ENCODE measurements around the gene MSI2.

Gene MSI2

DNA sequence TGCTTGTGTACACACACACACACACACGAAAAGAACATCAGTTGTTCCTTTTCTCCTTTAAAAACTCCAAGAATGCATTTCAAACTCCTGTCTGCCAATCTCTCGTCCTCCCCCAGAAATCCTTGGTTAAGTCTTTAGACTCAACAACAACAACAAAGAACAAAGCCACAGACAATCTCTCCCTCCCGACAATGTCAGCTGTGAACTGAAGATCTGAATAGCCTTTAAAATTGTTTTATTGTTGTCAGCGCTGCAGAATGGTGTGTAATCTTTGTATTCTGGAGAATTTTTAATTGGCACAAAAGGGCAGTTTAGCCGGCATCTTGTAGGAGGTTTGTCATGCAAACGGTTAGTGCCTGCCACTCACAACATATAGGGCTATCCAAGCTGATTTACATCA, 219.5 kb downstream of the MSI2 start:
- peaks cover 100% of the 10 kb centered on the region for H3K4me1 ChIP-seq (ENCODE audit: insufficient read depth, low read length, severe bottlenecking)
- H3K9me3 ChIP-seq (ENCODE audit: low read length), result no peaks in the 10 kb centered on the region
- no peaks in the 10 kb centered on the region for H3F3A ChIP-seq (ENCODE audit: insufficient read depth, low read length)
- peaks cover 21% of the 10 kb centered on the region for H3K79me2 ChIP-seq (ENCODE audit: insufficient read depth, low read length)
- H3K9ac ChIP-seq (ENCODE audit: low read length), result peak overlapping the region; percentile 28; the same call in 1 of the 2 replicates
- no peak overlapping the region for H2AFZ ChIP-seq (ENCODE audit: low read length)
- H3K27me3 ChIP-seq (ENCODE audit: insufficient read depth, low read length), result no peaks in the 10 kb centered on the region
- H3K9me2 ChIP-seq (ENCODE audit: low read depth, low read length), result no peaks in the 10 kb centered on the region
- H3K4me2 ChIP-seq (ENCODE audit: low read length), result no peak overlapping the region
- H4K20me1 ChIP-seq (ENCODE audit: insufficient read depth, low read length), result no peaks in the 10 kb centered on the region
- H3K27ac ChIP-seq (ENCODE audit: low read depth, low read length, poor library complexity, severe bottlenecking), result peak overlapping the region; percentile 95
- H3K36me3 ChIP-seq (ENCODE audit: insufficient read depth, low read length), result peaks cover 40% of the 10 kb centered on the region; the same call in 1 of the 2 replicates
- H3K4me3 ChIP-seq (ENCODE audit: low read depth, low read length, poor library complexity, severe bottlenecking), result no peak overlapping the region
- no peak for TF ChIP-seq EZH2 (IDR thresholded peaks at IDR 0.05; ENCODE audit: borderline replicate concordance, low read length)
- TF ChIP-seq, protein P1, sequence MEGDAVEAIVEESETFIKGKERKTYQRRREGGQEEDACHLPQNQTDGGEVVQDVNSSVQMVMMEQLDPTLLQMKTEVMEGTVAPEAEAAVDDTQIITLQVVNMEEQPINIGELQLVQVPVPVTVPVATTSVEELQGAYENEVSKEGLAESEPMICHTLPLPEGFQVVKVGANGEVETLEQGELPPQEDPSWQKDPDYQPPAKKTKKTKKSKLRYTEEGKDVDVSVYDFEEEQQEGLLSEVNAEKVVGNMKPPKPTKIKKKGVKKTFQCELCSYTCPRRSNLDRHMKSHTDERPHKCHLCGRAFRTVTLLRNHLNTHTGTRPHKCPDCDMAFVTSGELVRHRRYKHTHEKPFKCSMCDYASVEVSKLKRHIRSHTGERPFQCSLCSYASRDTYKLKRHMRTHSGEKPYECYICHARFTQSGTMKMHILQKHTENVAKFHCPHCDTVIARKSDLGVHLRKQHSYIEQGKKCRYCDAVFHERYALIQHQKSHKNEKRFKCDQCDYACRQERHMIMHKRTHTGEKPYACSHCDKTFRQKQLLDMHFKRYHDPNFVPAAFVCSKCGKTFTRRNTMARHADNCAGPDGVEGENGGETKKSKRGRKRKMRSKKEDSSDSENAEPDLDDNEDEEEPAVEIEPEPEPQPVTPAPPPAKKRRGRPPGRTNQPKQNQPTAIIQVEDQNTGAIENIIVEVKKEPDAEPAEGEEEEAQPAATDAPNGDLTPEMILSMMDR (IDR thresholded peaks at IDR 0.05; ENCODE audit: low read length), result no peak

DNA sequence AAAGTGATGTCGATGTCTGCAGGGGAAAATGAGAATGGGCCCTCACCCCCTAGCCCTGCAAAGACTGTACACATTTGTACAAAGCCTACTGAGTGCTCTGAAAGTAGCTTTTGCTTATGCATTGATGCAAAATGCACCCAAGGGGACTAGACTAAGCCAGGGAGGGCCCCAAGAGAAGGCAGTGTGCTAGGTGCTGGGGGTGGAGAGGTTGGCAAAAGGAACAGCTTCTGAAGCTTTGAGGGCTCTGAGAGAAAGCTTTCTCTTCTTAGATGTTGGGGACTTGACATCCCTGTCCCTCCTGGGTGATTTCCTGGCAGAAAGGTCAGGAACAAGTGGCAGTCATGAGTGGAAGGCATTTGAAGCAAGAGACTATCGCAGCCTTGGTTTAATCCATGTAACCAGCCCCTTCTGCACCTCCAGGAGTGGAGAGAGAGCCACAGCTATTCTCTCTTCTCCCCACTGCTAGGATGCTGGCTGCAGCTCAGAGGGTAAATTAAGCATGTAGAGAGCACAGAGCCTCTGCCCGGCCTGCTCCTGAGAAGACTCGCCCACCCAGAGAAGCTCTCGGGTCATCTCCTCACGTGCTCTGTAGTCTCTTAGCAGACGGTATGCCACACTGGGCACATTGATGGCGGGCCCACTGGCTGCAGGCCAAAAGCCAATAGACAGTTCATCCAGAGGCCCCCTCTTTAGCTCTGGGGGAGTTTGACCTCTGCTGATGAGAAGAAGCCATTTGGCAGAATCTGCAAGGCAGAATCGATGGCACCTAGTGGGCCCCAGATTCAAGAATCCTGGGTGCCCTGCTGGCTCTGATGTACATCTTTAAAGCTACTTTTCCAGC, 221.4 kb downstream of the MSI2 start:
- H3K4me1 ChIP-seq (ENCODE audit: insufficient read depth, low read length, severe bottlenecking), result peaks cover 98% of the 10 kb centered on the region
- H3K4me3 ChIP-seq (ENCODE audit: low read depth, low read length, poor library complexity, severe bottlenecking), result no peak overlapping the region
- no peak overlapping the region for H2AFZ ChIP-seq (ENCODE audit: low read length)
- H3K36me3 ChIP-seq (ENCODE audit: insufficient read depth, low read length), result peaks cover 50% of the 10 kb centered on the region; the same call in 1 of the 2 replicates
- no peaks in the 10 kb centered on the region for H3K9me2 ChIP-seq (ENCODE audit: low read depth, low read length)
- peak overlapping the region; percentile 45; the same call in 1 of the 2 replicates for H3K9ac ChIP-seq (ENCODE audit: low read length)
- peaks cover 23% of the 10 kb centered on the region for H3K79me2 ChIP-seq (ENCODE audit: insufficient read depth, low read length)
- TF ChIP-seq, protein P1 (IDR thresholded peaks at IDR 0.05; ENCODE audit: low read length), result no peak
- no peak for TF ChIP-seq EZH2 (IDR thresholded peaks at IDR 0.05; ENCODE audit: borderline replicate concordance, low read length)
- H3K27me3 ChIP-seq (ENCODE audit: insufficient read depth, low read length), result no peaks in the 10 kb centered on the region
- H3F3A ChIP-seq (ENCODE audit: insufficient read depth, low read length), result no peaks in the 10 kb centered on the region
- H3K4me2 ChIP-seq (ENCODE audit: low read length), result no peak overlapping the region; the same call in 1 of the 2 replicates
- no peaks in the 10 kb centered on the region for H3K9me3 ChIP-seq (ENCODE audit: low read length)
- no peaks in the 10 kb centered on the region for H4K20me1 ChIP-seq (ENCODE audit: insufficient read depth, low read length)
- H3K27ac ChIP-seq (ENCODE audit: low read depth, low read length, poor library complexity, severe bottlenecking), result peak overlapping the region; percentile 95

DNA sequence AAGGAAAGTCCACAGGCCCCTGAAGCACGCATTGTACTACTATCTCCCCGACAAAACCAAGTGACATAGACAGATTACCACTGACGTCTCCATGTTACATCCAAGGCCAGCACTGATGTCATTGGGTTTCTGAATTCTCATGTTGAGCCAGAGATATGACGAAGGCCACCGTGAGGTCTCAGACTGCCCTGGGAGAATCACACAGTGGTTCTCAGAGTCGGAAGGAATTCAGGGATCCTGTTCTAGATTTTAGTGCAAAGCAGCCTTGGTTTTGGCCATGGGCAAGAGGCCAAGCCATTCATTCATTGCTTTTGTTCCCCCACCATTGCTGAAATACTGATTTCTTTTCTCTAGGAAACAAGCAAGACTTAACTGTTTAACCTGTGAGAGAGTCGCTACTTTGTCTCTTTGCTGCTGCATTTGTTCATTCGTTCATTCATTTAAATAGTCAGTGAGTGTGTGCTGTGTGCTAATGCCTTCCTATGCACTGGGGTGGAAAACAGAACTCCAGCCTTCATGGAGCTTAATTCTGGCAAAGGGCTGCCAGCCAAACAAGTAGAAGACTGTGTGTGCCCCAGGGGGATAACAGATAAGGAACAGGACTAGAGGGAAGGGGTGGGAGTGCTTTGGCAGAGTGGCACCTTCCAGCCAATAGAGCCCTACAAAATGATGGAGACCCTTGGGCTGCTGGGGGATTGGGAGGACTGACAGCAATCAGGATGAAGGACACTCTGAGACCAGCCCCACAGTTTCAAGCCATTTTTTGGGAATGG, 222.3 kb downstream of the MSI2 start:
- H3F3A ChIP-seq (ENCODE audit: insufficient read depth, low read length), result no peaks in the 10 kb centered on the region
- TF ChIP-seq, protein P1 (IDR thresholded peaks at IDR 0.05; ENCODE audit: low read length), result no peak
- no peak for TF ChIP-seq EZH2 (IDR thresholded peaks at IDR 0.05; ENCODE audit: borderline replicate concordance, low read length)
- peak overlapping the region; percentile 95 for H3K27ac ChIP-seq (ENCODE audit: low read depth, low read length, poor library complexity, severe bottlenecking)
- peaks cover 98% of the 10 kb centered on the region for H3K4me1 ChIP-seq (ENCODE audit: insufficient read depth, low read length, severe bottlenecking)
- peaks cover 23% of the 10 kb centered on the region for H3K79me2 ChIP-seq (ENCODE audit: insufficient read depth, low read length)
- no peaks in the 10 kb centered on the region for H3K9me2 ChIP-seq (ENCODE audit: low read depth, low read length)
- H2AFZ ChIP-seq (ENCODE audit: low read length), result no peak overlapping the region
- H3K36me3 ChIP-seq (ENCODE audit: insufficient read depth, low read length), result peaks cover 50% of the 10 kb centered on the region; the same call in 1 of the 2 replicates
- no peaks in the 10 kb centered on the region for H4K20me1 ChIP-seq (ENCODE audit: insufficient read depth, low read length)
- no peaks in the 10 kb centered on the region for H3K9me3 ChIP-seq (ENCODE audit: low read length)
- H3K4me2 ChIP-seq (ENCODE audit: low read length), result no peak overlapping the region
- H3K27me3 ChIP-seq (ENCODE audit: insufficient read depth, low read length), result no peaks in the 10 kb centered on the region
- H3K4me3 ChIP-seq (ENCODE audit: low read depth, low read length, poor library complexity, severe bottlenecking), result no peak overlapping the region
- no peak overlapping the region for H3K9ac ChIP-seq (ENCODE audit: low read length)
